MM.1S (cell line): Measurements from ENCODE around the gene DDN.

Source experiments
- EZH2phosphoT487 ChIP-seq: fragments of 300-600 bp; sonication (generic); IDR thresholded peaks from 2 replicates; pipeline ENCODE4 v1.6.1; 2018; ENCODE audit warnings: antibody characterized with exemption, low read length
- TF ChIP-seq, protein P1 (sequence below): fragments of 300-600 bp; sonication (generic); IDR thresholded peaks from 2 replicates; pipeline ENCODE4 v1.5.1; 2016; ENCODE audit warnings: antibody characterized with exemption, low read length, mixed read lengths

DNA sequence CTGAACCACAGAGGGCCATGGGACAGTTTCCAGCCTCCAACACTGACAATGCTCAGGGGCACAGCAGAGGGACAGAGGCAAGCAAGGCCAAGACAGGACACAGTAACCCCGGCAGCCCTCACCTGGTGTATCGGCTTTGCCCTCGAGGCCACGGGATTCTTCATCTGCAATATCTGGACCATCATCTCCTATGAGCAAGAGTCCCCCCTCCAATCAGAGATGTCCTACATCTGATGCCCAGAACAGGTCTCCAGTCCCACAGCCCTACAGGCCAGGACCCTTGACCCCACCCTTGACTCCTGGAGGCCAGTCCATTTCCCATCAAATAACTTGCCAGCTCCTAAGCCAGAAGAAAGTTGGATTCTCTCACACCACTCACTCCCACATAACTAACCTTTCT lies 44.1 kb upstream of the DDN start:
- no peak for TF ChIP-seq EZH2phosphoT487
- TF ChIP-seq, protein P1, sequence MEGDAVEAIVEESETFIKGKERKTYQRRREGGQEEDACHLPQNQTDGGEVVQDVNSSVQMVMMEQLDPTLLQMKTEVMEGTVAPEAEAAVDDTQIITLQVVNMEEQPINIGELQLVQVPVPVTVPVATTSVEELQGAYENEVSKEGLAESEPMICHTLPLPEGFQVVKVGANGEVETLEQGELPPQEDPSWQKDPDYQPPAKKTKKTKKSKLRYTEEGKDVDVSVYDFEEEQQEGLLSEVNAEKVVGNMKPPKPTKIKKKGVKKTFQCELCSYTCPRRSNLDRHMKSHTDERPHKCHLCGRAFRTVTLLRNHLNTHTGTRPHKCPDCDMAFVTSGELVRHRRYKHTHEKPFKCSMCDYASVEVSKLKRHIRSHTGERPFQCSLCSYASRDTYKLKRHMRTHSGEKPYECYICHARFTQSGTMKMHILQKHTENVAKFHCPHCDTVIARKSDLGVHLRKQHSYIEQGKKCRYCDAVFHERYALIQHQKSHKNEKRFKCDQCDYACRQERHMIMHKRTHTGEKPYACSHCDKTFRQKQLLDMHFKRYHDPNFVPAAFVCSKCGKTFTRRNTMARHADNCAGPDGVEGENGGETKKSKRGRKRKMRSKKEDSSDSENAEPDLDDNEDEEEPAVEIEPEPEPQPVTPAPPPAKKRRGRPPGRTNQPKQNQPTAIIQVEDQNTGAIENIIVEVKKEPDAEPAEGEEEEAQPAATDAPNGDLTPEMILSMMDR = no peak
